NCI-H2029 treated with DMSO at 0.1 percent for 48 hours (cell line): ENCODE results near the gene PTPRM.

Source experiments
- DNase-seq: peaks from one replicate; lab custom pipeline; 2025; lab: John Stamatoyannopoulos, UW

PTPRM gene

GRCh38 chr18:8324343-8325065 is 757.4 kb downstream of the PTPRM start:
- DNase-seq: no peak

GRCh38 chr18:8326763-8327394 is 759.8 kb downstream of the PTPRM start:
- DNase-seq: no peak

GRCh38 chr18:8328126-8328525 is 761.0 kb downstream of the PTPRM start:
- no peak for DNase-seq

GRCh38 chr18:8329186-8329771 is 762.2 kb downstream of the PTPRM start:
- DNase-seq: no peak

GRCh38 chr18:8330575-8330974 is 763.5 kb downstream of the PTPRM start:
- DNase-seq: no peak

GRCh38 chr18:8332286-8332685 is 765.2 kb downstream of the PTPRM start:
- no peak for DNase-seq

DNA sequence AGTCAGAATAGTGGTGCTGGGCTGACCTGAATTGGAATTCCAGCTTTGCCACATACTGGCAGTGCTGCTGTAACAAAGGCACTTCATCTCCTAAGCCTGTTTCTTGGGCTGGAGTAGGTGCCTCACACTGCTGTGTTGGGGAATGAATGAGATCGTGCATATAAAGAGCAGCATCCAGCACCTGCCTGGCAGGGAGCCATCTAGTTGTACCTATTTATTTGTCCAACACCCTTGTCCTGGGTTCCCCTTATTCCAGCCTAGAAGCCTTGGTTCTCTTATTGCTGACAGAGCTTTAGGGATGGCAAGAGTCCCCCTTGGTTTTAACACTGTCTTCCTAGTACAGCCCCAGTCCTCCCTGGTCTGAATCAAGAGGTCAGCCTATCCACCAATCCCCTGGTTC is 766.8 kb downstream of the PTPRM start:
- DNase-seq: no peak

- no peak for DNase-seq
Measured at GRCh38 chr18:8337211-8337610, 770.1 kb downstream of the PTPRM start.

- DNase-seq: no peak
Measured at GRCh38 chr18:8339210-8339609, 772.1 kb downstream of the PTPRM start.

GRCh38 chr18:8339952-8340351 is 772.8 kb downstream of the PTPRM start:
- no peak for DNase-seq

- no peak for DNase-seq
Measured at GRCh38 chr18:8341481-8342230, 774.5 kb downstream of the PTPRM start.

- no peak for DNase-seq
Measured at GRCh38 chr18:8348051-8348720, 781.1 kb downstream of the PTPRM start.

DNA sequence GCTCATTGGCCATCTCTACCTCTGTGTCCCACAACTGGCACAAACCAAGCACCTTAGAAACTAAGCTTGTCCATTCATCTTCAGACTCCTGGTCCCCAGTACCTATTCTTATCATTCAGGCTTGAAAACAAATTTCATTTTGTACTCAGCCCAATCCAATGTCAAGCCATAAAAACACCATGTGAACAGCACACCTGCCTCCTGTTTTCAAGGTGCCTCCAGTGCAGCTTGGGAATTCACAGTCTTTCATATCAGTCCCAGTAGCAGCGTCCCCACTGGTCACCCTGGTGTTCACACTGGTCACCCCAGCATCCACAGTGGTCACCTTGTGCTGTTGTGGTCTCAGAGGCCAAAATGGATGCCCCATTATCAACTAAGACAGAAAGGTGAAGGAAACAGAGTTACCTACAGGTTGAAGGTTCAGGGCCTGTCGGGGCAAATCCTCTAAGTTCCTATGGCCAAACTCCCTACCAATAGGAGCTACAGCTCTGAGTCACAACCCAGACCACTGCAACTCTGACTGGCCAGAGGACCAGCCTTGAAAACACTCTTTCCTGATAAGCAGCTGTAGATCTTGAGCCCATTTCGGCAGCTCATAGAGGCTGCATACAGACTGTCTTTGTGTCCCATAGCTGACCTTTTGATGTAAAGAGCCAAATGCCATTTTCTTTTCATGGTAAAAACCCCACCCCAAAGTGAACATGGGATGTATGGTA is 782.6 kb downstream of the PTPRM start:
- no peak for DNase-seq

DNA sequence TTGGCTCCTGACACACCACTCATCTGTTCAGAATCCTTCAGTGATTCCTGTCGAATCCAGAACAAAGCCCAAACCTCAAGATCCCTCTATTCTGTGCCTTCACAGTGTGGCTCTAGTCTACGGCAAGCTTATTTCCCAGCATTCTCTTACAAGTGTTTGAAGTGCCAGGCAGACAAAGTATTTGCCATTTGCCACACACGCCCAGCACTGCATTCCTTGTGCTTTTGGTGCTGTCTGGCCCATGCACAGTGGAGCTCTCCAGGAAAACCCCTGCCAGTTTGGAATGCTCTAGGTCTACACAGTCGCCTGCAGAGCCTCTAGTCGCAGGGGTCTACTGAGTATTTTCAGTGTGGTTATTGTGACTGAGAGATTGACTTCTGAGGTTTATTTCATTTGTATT is 783.5 kb downstream of the PTPRM start:
- no peak for DNase-seq

GRCh38 chr18:8351161-8351560 is 784.0 kb downstream of the PTPRM start:
- no peak for DNase-seq

DNA sequence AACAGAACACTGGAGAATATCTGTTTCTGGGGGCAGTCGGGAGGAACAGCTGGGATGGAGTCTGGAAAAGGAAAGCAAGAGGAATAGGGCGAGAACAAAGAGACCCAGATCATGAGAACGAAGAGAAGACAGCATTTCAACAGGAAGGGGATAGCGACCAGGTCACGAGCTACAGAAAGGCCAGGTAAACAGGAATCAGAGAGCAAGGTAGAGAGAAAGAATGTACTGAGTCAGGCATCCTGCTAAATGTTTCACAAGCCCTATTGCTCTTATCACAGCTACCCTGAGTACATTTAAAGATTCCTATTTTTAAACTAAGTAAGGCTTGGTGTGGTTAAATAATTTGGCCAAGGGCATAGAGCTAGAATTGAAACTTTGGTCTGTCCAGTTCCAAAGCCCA is 787.2 kb downstream of the PTPRM start:
- DNase-seq: no peak

- DNase-seq: no peak
Measured at GRCh38 chr18:8356001-8356400, 788.9 kb downstream of the PTPRM start.

DNA sequence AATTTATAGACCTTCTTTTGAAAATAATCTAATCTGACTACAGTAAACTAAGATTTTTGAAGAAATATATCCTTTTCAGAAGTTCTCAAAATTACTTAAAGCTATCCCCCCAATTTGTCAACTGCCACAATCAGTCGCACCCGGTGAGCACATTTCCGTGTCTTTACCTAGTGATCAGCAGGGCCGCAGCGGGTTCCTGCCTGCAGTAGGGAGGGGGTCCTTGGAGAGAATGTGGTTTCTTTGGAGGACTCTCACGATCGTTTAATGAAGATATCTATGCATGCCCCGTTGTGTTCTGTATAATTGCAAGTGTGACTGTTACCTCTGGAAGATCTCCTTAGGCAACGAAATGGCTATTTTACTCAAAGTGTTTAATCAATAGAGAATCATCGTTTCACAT is 790.2 kb downstream of the PTPRM start:
- DNase-seq: no peak

GRCh38 chr18:8358033-8358765 is 791.1 kb downstream of the PTPRM start:
- DNase-seq: no peak

DNA sequence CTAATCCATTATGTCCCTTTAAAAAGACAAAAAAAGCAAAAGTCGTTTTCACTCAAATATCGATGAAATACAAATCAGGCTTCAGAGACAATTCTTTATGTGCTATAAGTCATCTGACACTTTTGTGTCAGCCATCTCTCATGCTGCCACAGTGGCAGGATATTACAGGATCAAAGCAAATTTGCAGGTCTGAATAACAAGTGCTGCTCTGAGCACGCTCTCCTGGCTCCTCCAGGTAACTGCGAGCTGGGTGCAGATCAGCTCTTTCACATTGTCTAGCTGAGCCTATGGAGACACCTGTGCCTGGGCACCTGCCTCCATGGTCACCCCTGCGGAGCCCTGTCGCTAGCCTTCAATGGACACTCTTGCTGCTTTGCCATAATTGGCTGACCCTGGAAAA is 792.0 kb downstream of the PTPRM start:
- no peak for DNase-seq

- DNase-seq: no peak
Measured at GRCh38 chr18:8359481-8359880, 792.4 kb downstream of the PTPRM start.
